NOMO-1 treated with DMSO at 0.1 percent for 48 hours (cell line): ENCODE results near the gene CRADD.

Experiments
- DNase-seq: peaks from one replicate; lab custom pipeline; 2025; ENCODE audit not compliant: unreplicated experiment; lab: John Stamatoyannopoulos, UW

Gene CRADD

GRCh38 chr12:93836620-93837260 is 159.6 kb downstream of the CRADD start:
- DNase-seq = no peak

- no peak for DNase-seq
These were observed 161.0 kb downstream of the CRADD start for GRCh38 chr12:93838193-93838592.

- DNase-seq = no peak
These were observed 161.9 kb downstream of the CRADD start for GRCh38 chr12:93839064-93839463.

DNA sequence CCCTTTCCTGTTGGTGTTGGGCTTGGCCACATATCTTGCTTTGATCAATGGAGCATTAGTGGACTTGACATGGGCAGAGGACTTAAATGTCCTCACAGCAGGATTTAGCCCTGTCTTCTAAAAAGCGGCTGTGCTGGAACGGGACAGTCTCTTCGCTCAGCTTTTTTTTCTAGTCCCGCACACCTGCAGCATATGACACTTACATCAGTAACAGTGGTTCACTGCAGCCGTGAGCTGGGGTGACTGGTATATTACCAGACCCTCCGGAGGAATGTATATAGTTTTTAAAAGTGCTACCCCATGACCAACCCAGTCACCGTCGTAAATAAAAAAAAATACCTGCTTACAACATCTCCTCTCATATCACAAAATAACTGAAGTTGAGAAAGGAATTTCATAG is 164.5 kb downstream of the CRADD start:
- no peak for DNase-seq

DNA sequence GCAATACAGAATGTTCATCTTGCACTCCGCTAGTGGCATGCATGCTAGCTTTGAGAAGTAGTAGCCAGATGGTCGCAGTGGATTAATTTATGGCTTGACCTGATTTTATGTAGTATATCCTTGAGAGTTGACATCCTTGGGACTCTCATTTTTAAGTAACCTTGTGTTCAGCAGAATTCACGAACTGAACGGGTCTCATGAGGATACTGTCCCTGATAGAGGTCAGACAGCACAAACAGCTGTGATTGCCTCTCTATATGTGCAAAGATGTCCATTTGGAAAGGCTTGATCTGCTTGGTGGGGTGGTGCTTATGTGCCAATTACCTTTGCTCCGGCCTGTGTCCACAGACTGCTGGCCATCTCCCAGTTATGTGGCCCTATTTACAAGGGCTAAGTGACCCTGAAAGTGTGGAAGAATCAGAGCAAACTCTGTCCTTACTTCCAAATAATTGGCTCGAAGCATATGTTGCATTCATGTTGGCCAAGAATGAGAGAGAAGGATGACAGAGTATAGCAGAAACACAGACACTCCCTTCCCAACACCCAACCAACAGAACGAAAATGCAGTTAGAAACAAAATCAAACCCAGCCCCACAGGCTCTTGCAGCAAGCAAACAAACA is 167.1 kb downstream of the CRADD start:
- DNase-seq = no peak

DNA sequence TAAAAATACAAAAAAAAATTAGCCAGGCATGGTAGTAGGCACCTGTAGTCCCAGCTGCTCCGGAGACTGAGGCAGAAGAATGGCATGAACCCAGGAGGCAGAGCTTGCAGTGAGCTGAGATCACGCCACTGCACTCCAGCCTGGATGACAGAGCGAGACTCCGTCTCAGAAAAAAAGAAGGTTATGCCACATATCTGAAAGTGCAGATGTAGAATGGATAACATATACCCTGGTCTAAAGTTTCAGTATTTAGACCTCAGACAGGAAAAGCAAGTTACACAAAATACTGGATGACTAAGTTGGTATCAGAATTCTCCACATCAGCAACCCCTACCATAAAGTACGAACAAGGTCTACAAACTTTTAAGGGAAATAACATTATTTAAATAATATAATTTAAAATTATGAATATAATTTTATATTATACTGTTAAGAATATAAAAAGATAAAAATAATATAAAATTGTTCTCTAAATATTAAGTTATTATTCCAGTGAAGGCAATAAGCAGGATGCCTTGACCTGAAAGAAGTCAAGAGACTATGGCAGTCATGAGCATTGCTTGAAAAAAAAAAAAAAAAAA is 169.9 kb downstream of the CRADD start:
- no peak for DNase-seq

DNA sequence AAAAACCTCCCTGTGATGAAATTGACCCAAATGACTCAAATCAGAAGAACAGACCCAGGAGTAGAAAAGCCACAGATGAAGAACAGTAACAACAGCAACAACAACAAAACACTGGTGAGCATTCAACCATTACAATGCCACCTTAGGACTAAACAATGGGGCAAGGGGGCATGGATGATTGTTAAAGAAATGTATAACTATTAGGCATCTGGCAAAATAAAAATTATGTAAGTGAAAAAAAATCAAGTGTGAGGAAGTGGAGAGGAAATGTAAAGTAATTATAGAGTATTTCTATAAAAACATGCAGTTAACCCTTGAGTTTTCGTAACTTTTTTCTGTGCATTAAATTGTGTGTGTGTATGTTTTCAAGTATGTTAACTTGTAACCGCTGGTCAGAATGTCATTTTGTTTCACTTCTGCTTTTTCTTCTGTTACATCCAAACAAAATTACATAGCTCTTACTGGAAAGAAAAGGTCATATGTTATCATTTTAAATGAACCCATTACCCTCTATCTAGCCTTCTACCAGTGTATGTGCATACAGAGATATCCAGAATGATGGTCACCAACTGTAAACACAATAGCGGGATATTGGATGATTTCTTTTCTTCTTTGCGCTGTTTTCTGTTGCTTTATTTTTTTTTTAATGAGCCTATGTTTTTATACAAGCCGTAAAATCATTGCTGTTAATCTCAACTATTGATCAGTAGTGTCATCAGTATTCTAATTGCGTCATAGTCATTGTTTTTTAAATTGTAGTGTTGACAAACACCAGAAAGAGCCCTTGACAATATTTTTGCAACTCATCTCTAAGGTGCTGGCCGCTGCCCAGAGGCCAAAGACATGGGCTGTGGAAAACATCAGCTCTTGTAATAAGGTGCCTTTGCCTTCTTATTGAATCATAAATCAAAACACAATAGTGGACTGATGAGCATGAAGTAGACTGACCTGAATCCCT is 170.6 kb downstream of the CRADD start:
- DNase-seq = peak; percentile 92

DNA sequence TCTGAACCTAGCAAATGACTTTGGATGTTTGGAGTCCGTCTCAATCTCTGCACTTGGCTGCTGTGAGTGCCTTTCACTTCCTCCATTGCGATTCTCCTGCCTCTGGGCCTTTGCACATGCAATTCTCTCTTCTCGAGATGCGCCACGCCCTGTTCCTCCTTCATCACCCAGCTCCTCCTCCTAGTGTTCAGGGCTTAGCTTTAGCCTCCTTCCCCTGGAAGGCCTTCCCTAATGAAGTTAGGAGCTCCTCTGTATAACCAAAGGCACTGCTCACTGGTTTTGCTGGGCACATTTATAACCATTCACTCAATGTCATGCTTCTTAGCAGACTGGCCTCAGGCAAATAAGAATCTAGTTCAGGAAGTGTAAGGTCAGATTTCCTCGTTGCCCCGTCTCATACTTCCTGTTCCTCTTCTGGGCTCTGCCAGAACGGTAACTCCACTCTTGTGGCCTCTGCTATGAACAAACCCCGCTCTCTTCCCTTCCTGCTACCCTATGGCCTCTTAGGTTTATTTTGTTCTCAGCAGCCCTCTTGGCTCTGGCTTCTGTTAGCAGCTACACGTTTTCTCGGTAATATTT is 171.4 kb downstream of the CRADD start:
- DNase-seq = peak; percentile 96

GRCh38 chr12:93849946-93850345 is 172.8 kb downstream of the CRADD start:
- DNase-seq = no peak

GRCh38 chr12:93850481-93851256 is 173.5 kb downstream of the CRADD start:
- no peak for DNase-seq

GRCh38 chr12:93851257-93851671 is 174.1 kb downstream of the CRADD start:
- peak; percentile 90 for DNase-seq

DNA sequence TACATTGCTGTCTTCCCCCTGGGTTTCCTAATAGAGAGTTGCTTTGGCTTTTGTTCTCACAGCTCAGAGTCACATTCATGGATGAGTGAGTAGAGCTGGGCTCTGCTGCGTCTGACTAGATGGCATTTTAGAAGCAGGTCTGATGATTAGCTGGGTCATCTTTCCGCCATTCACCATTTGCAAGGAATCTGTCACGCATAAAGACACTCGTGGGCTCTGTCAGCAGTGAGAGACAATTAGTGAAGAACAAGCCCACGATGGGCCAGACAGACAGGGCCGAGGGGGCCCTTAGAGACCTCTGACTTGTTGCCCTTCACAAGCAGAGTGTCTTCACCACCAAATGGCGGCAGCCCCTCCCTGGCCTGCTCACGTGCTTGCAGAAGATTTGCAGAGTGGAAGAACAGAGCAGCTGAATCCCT is 175.0 kb downstream of the CRADD start:
- DNase-seq = no peak

- peak; percentile 52 for DNase-seq
These were observed 176.7 kb downstream of the CRADD start for GRCh38 chr12:93853698-93854478.

DNA sequence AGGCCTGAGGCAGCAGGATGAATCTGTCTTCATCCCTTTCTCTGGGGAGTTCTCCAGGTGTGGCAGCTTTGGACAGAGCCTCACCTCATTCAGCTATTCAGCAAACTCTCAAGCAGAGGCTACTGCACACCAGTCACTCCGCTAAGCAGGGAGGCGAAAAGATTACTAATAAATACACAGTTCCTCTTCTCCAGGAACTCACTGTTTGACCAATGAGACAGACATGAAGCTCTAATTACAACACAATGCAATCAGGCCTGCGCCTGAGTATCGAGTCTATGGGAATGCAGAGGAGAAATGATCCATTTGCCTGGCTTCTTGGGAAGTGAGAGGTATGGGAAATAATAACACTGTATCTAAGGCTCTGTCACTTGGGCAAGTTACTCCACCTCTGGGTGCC is 178.1 kb downstream of the CRADD start:
- peak; percentile 81 for DNase-seq

DNA sequence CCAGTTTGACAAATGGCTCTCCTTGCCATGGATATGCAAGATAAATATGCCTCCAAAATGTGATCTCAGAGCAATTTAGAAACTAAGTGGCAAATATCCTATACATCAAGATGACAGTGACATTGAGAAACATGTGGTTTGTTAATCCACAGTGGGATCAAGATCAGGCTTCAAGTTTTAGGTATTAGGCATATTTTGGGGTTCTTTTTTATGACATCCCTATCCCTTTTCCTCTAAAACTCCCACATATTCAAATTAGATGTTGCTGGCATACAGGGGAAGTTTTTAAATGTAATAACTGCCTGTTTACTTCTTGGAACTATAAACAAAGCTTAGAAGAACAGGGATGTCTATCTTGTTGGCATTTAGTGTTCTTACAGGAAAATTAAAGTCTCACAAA is 179.4 kb downstream of the CRADD start:
- peak; percentile 60 for DNase-seq

GRCh38 chr12:93857279-93857938 is 180.2 kb downstream of the CRADD start:
- DNase-seq = peak; percentile 14

- DNase-seq = no peak
These were observed 180.8 kb downstream of the CRADD start for GRCh38 chr12:93857991-93858447.

DNA sequence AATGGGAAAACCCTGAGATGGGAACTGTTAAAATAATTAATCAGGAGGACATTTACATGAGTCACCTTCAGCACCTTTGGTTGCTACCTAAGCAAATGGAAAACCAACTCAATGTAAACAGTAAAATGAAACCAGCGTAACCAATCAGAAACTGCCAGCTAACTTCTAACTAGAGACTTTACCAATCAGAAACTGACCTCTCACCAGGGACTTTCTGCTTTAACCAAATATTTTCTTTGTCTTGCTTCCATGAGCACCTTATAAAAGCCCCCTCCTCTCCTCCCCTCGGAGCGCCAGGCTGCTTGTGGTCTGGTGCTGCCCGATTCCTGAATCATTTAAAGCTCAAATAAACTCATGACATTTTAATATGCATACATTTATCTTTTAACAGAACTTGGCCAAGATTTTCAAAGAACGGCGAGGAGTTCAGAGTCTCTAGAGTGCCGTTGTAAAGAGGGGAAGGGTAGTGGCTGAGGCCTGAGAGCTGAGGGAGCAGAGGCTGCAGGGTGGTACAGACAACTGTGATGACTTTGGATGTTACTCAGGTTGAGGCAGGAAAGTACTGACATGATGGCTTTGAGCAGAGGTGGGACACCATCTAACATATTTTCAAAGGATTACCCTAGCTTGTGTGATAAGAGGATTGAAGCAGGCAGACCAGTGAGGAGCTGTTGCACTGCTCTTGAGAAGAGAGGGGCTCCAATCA is 183.6 kb downstream of the CRADD start:
- DNase-seq = no peak
